ENCODE results near the gene IGFN1.
A peak's percentile ranks its signal among the peaks of the same experiment; 100 is the strongest.

IGFN1 gene

DNA sequence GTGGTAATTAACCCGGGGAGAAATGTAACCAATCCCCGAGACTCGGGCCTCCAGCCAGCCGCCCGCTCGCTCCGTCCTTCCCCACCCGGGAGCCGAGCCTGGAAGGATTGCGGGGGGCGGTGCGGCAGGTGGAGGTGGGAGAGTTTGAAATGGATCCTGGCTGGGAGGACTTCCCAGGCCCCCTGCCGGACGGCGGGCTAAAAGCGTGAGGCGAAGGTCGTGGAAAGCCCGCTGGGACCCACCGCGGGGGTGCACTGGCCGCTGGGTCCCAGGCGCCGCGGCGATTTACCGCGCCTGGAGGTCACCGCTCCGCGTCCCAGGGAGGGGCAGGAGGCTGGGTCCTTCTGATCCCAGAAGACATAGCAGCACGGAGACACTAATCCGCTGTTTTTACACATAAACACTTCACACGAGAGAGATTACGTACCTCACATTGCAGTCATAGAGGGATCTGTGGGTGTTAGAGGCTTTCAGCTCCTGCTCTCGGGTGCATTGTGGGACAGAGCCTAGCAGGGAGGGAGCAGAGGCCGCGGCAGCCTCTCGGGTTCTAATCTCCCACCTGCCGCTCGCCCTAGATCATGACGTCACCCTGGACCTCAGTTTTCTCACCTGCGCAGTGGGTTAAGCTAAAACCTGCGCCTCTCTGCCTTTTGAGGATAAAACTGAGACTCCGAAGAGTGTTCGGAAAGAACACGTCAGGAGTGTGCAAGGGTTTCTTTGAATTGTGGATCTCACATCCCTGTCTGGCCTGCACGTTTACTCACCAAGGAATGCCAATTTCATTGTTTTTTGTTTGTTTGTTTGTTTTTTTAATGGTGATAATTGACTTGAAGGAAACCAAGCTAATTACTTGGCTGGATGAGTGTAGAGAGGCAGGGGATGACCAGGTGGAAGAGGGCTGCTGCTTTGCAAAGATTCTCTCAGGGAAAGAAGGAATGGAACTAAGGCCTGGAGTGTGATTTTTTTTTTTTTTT is 19.3 kb upstream of the IGFN1 start:
- FAIRE-seq (peak; percentile 87), DNase-seq (ENCODE audit: insufficient read length, low spot score) (peak; percentile 83)
- TF ChIP-seq, protein P1, sequence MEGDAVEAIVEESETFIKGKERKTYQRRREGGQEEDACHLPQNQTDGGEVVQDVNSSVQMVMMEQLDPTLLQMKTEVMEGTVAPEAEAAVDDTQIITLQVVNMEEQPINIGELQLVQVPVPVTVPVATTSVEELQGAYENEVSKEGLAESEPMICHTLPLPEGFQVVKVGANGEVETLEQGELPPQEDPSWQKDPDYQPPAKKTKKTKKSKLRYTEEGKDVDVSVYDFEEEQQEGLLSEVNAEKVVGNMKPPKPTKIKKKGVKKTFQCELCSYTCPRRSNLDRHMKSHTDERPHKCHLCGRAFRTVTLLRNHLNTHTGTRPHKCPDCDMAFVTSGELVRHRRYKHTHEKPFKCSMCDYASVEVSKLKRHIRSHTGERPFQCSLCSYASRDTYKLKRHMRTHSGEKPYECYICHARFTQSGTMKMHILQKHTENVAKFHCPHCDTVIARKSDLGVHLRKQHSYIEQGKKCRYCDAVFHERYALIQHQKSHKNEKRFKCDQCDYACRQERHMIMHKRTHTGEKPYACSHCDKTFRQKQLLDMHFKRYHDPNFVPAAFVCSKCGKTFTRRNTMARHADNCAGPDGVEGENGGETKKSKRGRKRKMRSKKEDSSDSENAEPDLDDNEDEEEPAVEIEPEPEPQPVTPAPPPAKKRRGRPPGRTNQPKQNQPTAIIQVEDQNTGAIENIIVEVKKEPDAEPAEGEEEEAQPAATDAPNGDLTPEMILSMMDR (IDR thresholded peaks at IDR 0.05; ENCODE audit: insufficient read depth, missing control alignments) = peak; percentile 8

DNA sequence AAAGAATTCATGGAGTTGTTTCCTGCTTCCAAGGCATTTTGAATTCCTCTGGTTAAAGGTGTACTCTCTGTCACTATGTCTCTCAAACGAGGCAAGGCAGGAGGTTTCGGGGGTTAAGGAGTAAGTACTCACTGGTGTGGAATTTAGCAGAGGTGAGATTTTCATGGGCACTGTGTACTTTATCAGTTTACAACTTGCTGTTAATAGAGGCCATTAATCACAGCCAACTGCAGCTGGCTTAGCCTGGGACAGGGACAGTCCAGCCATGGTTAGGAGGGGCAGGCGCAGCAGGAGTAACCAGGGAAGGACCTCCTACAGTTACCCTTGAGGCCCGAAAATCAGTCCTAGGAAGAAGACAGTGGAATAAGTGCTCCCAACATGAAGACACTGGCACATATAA is 18.3 kb upstream of the IGFN1 start:
- FAIRE-seq (no peak), DNase-seq (ENCODE audit: insufficient read length, low spot score) (no peak)
- TF ChIP-seq, protein P1 (IDR thresholded peaks at IDR 0.05; ENCODE audit: insufficient read depth, missing control alignments) = no peak

DNA sequence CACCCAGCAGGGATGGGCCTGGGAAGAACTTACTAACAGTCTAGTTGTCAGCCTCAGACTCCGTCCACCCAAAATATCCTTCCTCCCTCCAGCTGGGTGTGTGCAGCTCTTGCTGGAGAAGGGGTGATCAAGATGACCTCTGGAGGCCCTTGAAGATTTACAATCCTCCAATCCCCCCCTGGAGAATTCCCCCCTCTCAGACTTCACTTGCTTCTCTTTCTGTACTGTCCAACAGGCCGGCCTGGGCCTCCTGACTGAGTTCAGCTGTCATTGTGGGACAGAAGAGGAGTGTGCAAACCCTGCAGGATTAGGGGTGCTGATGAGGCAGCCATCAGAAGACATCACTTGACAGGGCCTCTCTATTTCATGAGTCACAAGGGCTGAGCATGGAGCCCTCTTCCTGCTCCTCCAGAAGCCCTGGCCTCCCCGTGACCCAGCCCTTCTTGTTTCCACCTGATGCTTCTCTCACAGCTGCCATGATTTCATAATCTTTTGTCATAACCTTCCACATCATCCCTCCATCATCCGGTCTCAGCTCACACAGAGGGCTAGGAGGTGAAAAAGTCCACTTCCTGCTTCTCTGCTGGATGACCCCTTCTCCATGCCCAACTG is 17.5 kb upstream of the IGFN1 start:
- TF ChIP-seq, protein P1 (IDR thresholded peaks at IDR 0.05; ENCODE audit: insufficient read depth, missing control alignments) = no peak
- DNase-seq (ENCODE audit: insufficient read length, low spot score) (no peak), FAIRE-seq (no peak)

DNA sequence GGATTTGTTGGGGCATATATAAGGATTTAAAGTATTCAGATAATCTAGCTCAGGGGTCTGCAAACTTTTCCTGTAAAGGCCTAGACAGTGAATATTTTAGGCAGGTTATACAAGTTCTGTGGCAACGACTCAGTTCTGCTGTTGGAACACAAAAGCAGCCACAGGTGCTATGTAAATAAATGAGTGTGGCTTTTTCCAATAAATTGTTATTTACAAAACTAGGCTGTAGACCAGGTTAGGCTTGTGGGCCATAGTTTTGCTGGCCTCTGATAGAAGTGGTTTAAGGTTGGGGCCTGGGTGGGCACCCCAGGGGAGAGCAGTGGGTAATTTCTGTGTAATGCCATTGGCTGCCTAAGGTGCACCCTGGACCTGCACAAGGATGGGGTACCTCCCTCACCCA is 16.9 kb upstream of the IGFN1 start:
- TF ChIP-seq, protein P1 (IDR thresholded peaks at IDR 0.05; ENCODE audit: insufficient read depth, missing control alignments) = no peak
- FAIRE-seq (no peak), DNase-seq (ENCODE audit: insufficient read length, low spot score) (no peak)

DNA sequence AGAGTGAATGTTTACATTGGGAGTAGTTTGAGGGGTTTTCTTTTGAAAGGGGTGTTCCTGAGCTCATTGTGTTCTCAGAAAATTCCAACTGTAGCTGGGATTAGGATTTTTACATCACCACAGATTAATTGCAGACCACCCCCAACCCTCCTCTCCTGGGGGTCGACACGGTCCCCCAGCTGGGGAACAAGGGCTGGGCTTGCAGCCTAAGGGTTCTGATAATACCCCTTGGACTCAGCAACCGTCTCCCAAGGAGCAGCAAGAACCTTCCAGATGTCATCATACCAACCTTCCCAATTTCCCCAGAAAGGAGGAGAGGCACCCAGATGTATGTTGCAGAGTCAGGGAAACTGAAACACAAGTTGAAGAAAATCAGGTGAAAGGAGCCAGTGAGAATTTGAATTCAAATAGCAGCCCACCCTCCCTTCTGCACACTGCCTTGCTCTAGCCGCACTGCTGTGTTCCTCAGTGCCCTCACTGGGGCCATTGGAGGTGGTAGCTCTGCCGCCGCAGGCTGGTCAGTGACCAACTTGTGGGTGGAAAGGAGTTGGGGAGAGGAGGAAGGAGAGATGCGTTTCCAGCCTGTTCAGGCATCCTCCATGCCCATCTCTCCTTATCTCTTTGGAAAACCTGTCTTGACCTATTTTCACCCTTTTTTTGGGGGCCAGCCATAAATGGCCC is 14.7 kb upstream of the IGFN1 start:
- no peak for DNase-seq (ENCODE audit: insufficient read length, low spot score)
- TF ChIP-seq, protein P1 (IDR thresholded peaks at IDR 0.05; ENCODE audit: insufficient read depth, missing control alignments) = no peak
- no peak for FAIRE-seq

DNA sequence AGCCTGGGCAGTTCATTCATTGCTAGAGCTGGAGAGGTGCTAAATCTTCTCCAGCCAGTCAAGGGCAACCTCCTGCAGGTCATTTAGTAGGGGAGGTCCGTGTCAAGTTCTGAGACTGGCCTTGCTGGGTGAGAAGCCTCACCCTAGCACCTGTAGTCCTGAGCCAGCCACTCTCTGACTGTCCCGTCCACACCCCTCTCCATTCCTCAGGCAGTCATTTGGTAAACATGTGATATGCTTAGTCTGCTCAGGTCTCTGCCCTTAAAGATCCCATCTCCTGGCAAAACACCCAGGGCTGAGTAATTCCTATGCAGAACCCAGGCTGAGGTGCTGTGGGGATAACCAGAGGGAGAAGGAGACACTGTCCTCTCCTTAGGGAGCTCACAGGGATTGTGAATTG is 13.7 kb upstream of the IGFN1 start:
- DNase-seq (ENCODE audit: insufficient read length, low spot score) = no peak
- FAIRE-seq = no peak
- TF ChIP-seq, protein P1 (IDR thresholded peaks at IDR 0.05; ENCODE audit: insufficient read depth, missing control alignments) = no peak

All from D721Med (cell line).